K562 (cell line): ENCODE measurements around the gene MAD2L1BP. TPM values are rescaled to one million over a fixed set of nuclear protein-coding genes. Genes with fewer than 3 reads are reported as not detected.

Source experiments
- AFF4 ChIP-seq: sonication (generic); formaldehyde crosslinking; IDR thresholded peaks from 2 replicates; pipeline ENCODE4 v1.8.0; 2023; ENCODE audit warnings: mild to moderate bottlenecking, missing genetic modification reagents
- E2F1 ChIP-seq: sonication (generic); formaldehyde crosslinking; IDR thresholded peaks from 2 replicates; pipeline ENCODE4 v1.8.1; 2023; ENCODE audit warnings: mild to moderate bottlenecking, missing genetic modification reagents, moderate library complexity
- ERF ChIP-seq: fragments of 450-650 bp; formaldehyde crosslinking; IDR thresholded peaks from 2 replicates; pipeline ENCODE4 v1.4.0; 2020; ENCODE audit warnings: mild to moderate bottlenecking, mixed read lengths
- HBP1 ChIP-seq: fragments of 450-650 bp; formaldehyde crosslinking; IDR thresholded peaks from 2 replicates; pipeline ENCODE4 v1.4.0; 2022; ENCODE audit warnings: missing genetic modification characterization
- RREB1 ChIP-seq: fragments of 250-450 bp; sonication (Bioruptor Pico); IDR thresholded peaks from 2 replicates; pipeline ENCODE4 v1.4.0; 2020
- SMAD3 ChIP-seq: fragments of 450-650 bp; formaldehyde crosslinking; conservative IDR thresholded peaks from 2 replicates; pipeline ENCODE4 v1.4.0; 2020; ENCODE audit warnings: mild to moderate bottlenecking
- U2AF2 ChIP-seq: fragments of 200-400 bp; formaldehyde crosslinking; optimal IDR thresholded peaks from 2 replicates; pipeline ENCODE3; 2017; ENCODE audit warnings: low read depth, mild to moderate bottlenecking, low read length
- VEZF1 ChIP-seq: fragments of 200-800 bp; sonication (Bioruptor generic); IDR thresholded peaks from 2 replicates; pipeline ENCODE4 v1.6.1; 2017; ENCODE audit warnings: missing genetic modification characterization, missing compliant biosample characterization
- ZBTB12 ChIP-seq: fragments of 250-450 bp; sonication (Bioruptor Pico); IDR thresholded peaks from 2 replicates; pipeline ENCODE4 v1.4.0; 2020
- polyA plus RNA-seq, 8 experiments: library from polyadenylated mRNA; depleted of rRNA in 4 of 8; stranded (reverse) in 5 of 8; unstranded in 3 of 8; fragments of >200 nt; fragmentation: Nextera tagmentation in 2 of 8; fragmentation: Illumina TruSeq in 1 of 8; extraction: Ambion mirVana in 2 of 8; extraction: Trizol in 1 of 8; gene quantifications; 2 replicates each; pipeline versions ENCODE4 v1.2.1 to v1.2.3, GENCODE V29; 2011 to 2014; ENCODE audit warnings: inconsistent platforms in 1 of 8, missing spikeins in 1 of 8
- total RNA-seq, 7 experiments: library from RNA; depleted of rRNA in 6 of 7; stranded (reverse); fragments of >200 nt in 6 of 7; fragmentation: Illumina TruSeq in 2 of 7; extraction: Trizol in 2 of 7; gene quantifications; 2 replicates each; pipeline versions ENCODE4 v1.2.1 to v1.2.3, GENCODE V29; 2011 to 2021; ENCODE audit warnings: low replicate concordance in 1 of 7

Gene MAD2L1BP
- total and polyA plus RNA-seq, 9 of the 15 experiments (the other 6 are each of a cell fraction or from before 2014, with no cell fraction given): 69.7 to 321 (median 111) TPM

- TF ChIP-seq AFF4 (CRISPR knock-in tag) (0 out of 2 replicates have a peak, but pooled peaks have one; percentile 27), ERF (CRISPR knock-in tag) (peak; percentile 87), E2F1 (CRISPR knock-in tag) (peak; percentile 57; the same call in 1 of the 2 replicates), RREB1 (CRISPR knock-in tag) (peak; percentile 90), VEZF1 (CRISPR knock-in tag) (peak; percentile 36; the same call in 1 of the 2 replicates), SMAD3 (peak; percentile 49; the same call in 1 of the 2 replicates), HBP1 (peak; percentile 56; the same call in 1 of the 2 replicates), U2AF2 (no peak), ZBTB12 (no peak)
Measured at GRCh38 chr6:43667245-43668150, 31.9 kb downstream of the MAD2L1BP start (continued).
